AG09309 (cell line): ENCODE data around the gene COX7B2.

Source experiments
- DNase-seq: peaks from one replicate; pipeline ENCODE4 v3.0.0-alpha.2; 2010; ENCODE audit warnings: low read depth
- H3K4me3 ChIP-seq: 2 replicates; pipeline ENCODE4 v1.5.1; 2011; ENCODE audit warnings: mild to moderate bottlenecking, low read depth, low read length, moderate library complexity; ENCODE audit not compliant: control insufficient read depth
- TF ChIP-seq, protein P1 (sequence below): IDR thresholded peaks from 2 replicates; pipeline ENCODE4 v1.5.1; 2011; ENCODE audit warnings: mild to moderate bottlenecking, low read depth, low read length, inconsistent platforms; ENCODE audit not compliant: insufficient read depth, control insufficient read depth; ENCODE audit errors: missing control alignments

Gene COX7B2

DNA sequence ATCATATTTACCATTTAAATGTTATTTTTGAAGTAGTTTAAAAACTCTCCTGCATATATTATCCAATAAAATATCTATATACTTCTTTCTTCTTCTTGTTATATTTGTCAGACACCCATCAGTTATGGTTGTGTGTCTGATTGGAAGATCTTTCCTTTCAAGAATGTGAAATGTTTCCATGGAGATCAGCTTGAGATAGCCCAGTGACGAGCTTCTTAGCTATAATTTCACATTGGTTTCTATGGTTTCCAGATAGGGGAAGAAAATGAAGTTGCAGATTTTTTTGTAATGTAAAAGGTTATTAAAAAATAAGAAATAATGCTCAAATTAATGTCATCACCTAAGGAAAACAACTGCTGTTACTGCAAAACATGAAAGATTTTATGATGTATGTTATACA, 189.0 kb downstream of the COX7B2 start:
- TF ChIP-seq, protein P1, sequence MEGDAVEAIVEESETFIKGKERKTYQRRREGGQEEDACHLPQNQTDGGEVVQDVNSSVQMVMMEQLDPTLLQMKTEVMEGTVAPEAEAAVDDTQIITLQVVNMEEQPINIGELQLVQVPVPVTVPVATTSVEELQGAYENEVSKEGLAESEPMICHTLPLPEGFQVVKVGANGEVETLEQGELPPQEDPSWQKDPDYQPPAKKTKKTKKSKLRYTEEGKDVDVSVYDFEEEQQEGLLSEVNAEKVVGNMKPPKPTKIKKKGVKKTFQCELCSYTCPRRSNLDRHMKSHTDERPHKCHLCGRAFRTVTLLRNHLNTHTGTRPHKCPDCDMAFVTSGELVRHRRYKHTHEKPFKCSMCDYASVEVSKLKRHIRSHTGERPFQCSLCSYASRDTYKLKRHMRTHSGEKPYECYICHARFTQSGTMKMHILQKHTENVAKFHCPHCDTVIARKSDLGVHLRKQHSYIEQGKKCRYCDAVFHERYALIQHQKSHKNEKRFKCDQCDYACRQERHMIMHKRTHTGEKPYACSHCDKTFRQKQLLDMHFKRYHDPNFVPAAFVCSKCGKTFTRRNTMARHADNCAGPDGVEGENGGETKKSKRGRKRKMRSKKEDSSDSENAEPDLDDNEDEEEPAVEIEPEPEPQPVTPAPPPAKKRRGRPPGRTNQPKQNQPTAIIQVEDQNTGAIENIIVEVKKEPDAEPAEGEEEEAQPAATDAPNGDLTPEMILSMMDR = no peak

GRCh38 chr4:46717950-46718349, 191.1 kb downstream of the COX7B2 start:
- TF ChIP-seq, protein P1 = no peak
- no peak for DNase-seq
- no peak overlapping the region for H3K4me3 ChIP-seq

More for the DNA sequence above, 189.0 kb downstream of the COX7B2 start:
- DNase-seq = no peak
- no peak overlapping the region for H3K4me3 ChIP-seq

DNA sequence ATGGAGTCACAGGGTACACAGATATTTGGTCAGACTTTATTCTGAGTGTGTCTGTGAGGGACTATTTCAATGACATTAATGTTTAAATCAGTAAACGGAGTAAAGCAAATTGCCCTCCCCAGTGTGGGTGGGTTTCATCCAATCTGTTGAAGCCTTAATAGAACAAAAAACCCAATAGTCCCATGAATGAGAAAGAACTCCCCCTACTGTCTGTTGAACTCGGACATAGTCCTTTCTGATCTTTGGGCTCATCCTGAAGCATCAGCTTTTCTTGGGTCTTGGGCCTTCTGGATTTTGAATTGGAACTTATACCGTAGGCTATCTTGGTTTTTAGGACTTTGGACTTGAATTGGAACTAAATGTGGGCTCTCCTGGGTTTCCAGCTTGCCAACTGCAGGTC, 193.6 kb downstream of the COX7B2 start:
- TF ChIP-seq, protein P1 = no peak
- DNase-seq = no peak
- H3K4me3 ChIP-seq = no peak overlapping the region

GRCh38 chr4:46698891-46699290, 210.2 kb downstream of the COX7B2 start:
- TF ChIP-seq, protein P1 = no peak
- no peak overlapping the region for H3K4me3 ChIP-seq
- no peak for DNase-seq
